HG03442 (cell line): ENCODE measurements around the gene TXLNA.
"Not testable (repeated sequence)": the region's sequence is repeated elsewhere in the genome, so short reads cannot be mapped to it uniquely, and the experiment has no call there.

ENCODE experiments used
- ATAC-seq: cut with Tn5 transposase; IDR thresholded peaks from one replicate; pipeline ENCODE4 v1.9.1; 2021; ENCODE audit warnings: mild to moderate bottlenecking, moderate library complexity; ENCODE audit not compliant: unreplicated experiment

The TXLNA gene

DNA sequence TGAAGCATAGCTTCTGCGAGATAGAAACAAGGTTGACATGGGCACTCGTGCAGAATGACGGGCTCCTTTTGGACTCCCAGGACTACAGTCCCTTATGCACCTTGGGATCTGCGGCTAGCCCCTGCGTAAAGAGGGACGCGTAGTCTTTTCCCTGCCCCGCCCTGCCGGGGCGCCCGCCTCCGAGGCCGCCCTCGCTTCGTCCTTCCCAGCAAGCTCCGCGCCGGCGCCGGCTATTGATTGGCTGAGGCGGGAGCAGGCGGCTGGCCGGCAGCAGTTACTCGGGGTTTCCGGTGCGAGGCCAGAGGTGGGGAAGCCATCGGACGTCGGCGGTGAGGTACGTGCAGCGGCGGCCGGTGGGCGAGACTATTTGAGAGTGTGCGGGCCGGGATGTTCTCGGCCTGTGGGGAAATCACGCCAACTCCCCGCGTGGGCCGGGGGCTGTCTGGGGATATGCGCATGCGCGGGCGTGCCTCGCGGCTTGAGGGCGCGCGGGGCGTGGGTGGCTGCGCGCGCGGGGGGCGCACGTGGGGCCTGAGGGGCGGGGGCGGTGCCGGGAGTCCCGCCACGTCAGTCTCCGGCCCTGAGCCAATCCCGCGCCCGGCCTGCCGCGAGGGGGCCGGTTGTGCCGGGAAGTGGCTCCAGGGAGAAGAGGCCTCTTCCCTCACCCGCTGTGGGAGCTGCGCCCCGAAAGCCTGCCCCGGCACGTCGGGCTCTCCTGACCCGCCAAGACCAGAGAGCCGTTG, at the start of gene TXLNA:
Gene TXLNA, plus strand, starts transcription at position 233 of the 743 bp plus-strand sequence. CDS start 671 bp downstream, outside the sequence.
- ATAC-seq = peak; percentile 84

DNA sequence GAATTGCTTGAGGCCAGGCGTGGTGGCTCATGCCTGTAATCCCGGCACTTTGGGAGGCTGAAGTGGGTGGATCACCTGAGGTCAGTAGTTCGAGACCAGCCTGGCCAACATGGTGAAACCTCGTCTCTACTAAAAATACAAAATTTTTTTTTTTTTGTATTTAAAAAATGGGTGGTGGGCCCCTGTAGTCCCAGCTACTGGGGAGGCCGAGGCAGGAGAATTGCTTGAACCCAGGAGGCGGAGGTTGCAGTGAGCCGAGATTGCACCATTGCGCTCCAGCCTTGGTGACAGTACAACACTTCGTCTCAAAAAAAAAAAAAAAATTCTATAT, 45.6 kb upstream of the TXLNA start:
- ATAC-seq = not testable (repeated sequence)

DNA sequence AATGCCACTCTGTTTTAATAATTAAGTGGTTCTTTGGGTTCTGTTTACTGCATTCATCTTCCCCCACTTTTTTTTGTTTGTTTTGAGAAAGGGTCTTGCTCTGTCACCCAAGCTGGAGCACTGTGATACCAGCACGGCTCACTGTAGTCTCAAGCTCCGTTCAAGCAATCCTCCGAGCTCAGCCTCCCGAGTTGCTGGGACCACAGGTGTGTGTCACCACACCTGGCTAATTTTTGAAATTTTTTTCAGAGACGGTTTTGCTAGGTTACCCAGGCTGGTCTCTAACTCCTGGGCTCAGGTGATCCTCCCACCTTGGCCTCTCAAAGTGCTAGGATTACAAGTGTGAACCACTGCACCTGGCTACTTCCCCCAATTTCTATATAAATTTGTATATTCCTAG, 42.4 kb upstream of the TXLNA start:
- no peak for ATAC-seq

DNA sequence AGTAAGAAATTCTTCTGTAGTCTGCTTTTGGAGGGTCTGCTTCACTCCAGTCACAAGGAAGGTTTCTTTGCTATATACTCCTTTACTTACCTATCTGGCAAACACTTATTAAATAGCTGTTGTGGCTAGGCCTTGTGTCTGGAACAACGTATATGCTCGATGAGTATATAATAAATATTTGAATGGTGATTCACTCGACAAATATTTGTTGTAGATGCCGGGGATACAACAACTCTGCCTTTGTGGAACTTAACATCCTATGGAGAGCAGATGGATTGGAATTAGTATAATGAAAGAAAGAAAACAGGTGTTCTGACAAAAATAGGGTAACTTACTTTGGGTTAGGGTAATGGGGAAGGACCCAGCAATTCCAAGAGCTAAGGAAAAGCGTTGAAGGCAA, 40.5 kb upstream of the TXLNA start:
- ATAC-seq = no peak

DNA sequence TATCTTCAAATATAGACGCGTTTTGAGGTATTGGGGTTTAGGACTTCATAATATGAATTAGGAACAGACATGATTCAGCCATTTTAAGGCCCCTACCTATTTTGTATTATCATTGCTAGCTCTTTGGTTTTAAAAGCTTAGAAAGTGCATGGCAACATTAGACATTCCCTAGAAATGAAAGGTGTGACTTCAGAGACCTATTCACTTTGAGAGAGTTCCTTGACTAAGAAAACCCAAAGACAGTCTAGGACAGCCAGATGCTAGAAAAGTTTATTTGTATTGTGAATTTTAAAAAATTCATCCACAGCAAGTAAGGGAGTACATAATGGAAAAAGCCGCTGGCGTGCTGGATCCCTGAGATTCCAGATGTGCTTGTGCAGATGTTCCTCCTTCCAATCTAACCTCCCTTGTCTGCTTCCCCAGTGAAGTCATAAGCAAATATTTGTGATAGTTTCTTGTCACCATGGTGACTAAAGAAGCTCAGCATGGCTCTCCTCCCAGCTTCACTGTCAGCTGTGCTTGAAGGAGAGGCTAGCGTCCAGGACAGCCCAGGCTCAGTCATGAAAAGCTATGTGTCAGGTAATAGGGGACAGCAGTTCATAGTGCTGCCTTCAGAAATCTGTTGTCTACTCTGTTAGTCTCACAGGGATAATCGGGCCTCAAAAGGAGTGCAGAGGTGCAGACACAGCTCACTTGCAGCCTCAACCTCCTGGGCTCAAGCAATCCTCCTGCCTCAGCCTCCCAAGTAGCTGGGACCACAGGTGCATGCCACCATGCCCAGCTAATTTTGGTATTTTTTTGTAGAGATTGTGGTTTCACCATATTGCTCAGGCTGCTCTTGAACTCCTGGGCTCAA, 36.8 kb upstream of the TXLNA start:
- ATAC-seq = no peak

DNA sequence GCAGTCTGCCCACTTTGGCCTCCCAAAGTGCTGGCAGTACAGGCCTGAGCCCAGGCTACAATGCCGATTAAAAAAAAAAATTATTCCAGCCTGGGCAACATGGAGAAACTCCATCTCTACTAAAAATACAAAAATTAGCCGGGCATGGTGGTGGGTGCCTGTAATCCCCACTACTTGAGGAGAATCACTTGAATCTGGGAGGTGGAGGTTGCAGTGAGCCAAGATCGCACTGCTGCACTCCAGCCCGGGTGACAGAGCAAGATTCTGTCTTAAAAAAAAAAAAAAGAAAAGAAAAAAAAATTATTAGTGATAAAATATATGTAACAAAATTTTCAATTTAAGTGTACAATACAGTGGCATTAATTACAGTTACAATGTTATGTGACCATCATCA, 36.2 kb upstream of the TXLNA start:
- not testable (repeated sequence) for ATAC-seq

DNA sequence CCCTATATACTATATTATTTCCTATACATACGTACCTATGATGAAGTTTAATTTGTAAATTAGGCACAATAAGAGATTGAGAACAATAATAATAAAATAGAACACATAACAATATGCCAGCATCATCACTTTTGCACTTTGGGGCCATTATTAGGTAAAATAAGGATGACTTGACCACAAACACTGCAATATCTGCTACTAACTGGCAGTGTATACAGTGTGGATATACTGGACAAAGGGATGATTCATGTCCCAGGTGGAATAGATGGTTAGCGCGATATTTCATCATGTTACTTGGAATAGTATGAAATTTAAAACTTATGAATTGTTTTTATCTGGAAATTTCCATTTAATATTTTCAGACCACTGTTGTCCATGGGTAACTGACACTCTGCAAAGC, 35.4 kb upstream of the TXLNA start:
- no peak for ATAC-seq

DNA sequence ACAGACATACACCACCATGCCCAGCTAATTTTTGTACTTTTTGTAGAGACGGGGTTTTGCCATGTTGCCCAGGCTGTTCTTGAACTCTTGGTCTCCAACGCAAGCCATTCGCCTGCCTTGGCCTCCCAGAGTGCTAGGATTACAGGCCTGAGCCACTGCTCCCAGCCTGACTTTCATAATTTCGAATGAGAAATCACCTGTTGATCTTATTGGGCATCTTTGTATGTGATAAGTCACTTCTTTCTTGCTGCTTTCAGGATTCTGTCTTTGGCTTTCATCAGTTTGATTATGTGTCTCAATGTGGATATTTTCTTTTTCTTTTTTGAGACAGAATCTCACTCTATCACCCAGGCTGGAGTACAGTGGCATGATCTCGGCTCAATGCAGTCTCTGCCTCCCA, 31.7 kb upstream of the TXLNA start:
- not testable (repeated sequence) for ATAC-seq

DNA sequence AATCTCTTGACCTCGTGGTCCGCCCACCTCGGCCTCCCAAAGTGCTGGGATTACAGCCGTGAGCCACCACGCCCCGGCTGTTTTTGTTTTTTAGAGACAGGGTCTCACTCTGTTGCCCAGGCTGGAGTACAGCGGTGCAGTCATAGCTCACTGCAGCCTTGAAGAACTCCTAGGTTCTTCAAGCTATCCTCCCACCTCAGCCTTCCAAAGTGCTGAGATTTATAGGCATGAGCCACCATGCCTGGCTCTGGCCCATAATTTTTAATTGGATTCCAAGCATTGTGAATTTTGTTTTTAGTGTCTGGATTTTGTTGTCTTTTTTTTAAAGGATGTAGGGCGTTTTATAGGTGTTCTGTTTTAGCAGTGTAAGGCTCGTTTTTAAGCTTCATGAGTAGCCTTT, 28.6 kb upstream of the TXLNA start:
- no peak for ATAC-seq

DNA sequence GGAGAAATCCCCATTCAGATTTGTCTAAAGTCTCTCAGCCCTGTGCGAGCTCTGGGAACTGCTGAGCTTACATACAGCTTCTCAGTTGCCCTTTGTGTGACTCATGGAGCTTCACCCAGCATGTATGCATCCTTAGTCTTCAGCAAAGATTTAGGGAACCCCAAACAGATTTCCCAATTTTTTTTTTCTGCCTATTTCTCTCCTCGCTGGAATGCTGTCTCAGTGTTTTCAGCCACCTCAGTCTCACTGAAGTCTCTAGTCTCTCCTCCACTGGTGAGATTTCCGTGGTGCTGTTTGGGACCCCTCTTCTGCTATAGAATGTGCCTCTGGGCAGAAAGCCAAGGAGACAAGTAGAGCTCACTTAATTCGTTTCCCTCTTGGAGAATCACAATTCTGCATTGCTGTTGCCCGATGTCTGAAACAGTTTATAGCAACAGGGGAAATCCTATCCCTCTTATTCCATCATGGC, 28.1 kb upstream of the TXLNA start:
- no peak for ATAC-seq

DNA sequence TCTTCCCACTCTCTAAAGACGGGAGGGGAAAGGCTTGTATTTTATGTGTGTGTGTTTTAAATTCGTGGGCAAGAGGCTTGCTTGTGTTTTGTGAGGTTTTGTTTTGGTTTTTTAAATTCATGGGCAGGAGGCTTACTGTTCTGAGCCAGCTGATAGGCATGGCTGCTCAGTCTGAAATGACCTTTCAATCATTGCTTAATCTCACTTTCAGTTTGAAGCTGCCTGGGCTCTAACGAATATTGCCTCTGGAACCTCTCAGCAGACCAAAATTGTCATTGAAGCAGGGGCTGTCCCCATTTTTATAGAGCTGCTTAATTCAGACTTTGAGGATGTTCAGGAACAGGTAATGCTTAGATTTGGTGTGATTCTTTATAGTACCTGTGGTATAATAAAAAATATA, 20.3 kb upstream of the TXLNA start:
- no peak for ATAC-seq

DNA sequence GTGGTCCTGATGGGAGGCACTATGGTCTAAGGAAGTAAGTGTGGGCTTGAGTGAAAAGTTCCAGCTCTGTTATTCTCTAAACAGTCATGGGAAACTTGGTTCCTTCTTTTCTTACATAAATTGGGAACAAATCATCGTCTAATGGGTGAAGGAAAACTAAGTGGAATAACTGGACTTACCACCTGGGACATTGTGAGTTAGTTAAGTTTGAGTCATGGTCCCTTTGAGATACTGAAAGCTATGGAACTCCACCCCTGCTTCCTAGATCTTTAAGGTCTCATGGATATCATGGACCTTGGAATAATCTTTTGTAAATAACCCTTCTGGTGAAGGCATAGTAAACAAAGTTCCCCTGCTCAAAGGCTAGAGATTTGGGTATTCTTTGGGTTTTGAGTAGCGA, 16.1 kb upstream of the TXLNA start:
- no peak for ATAC-seq

DNA sequence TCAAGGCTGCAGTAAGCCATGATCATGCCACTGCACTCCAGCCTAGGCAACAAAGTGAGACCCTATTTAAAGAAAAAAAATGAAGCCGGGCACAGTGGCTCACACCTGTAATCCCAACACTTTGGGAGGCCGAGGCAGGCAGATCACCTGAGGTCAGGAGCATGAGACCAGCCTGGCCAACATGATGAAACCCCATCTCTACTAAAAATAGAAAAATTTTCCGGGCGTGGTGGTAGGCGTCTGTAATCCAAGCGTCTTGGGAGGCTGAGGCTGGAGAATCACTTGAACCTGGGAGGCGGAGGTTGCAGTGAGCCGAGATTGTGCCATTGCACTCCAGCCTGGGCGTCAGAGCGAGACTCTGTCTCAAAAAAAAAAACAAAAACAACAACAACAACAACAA, 13.8 kb upstream of the TXLNA start:
- not testable (repeated sequence) for ATAC-seq

DNA sequence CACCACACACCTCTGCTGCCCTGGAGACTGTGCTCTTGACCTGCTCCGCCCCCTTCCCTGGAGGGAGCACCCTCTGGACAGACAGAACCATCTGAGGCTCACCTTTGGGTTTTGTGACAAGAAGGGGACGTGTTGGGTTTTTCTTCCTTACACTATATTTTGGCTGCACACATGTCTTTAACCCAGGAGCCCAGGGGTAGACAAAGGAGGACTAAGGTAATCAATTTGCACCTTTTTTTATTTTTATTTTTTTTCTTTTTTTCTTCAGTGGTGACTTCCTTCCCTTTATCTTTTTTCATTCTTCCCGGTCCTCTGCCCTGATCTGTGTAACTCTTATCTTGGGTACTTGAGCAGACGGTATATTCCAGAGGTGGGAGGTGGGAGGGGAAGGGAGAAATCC, 8.5 kb upstream of the TXLNA start:
- ATAC-seq = no peak

DNA sequence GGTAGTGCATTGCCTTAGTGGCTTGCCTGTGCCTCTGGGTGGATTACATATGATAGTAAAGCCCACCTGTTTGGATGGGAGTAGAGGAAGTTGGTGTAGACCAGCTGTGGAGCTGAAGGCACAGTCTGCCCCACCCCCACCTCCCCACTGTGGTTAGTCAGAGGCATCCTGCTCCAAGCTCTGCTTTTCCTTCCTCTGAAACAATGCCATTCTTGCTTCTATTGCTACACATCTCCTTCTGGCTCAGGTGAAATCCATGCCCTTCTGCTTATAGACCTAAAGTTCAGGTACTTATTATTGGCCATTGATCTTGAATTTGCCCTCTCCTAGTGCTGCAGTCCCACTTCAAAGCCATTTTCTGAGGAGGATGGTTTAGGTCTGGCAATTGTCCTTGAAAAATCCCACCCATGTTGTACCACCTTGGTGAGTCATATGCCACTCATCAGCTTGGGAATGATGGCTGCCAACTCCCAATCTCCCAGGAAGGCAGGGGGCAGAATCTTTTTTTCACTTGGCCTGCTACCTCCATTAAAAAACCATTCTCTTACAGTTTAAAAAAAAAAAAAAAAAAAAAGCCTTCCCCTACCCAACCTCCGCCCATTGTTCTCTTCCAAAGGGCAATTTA, 6.7 kb upstream of the TXLNA start:
- no peak for ATAC-seq

DNA sequence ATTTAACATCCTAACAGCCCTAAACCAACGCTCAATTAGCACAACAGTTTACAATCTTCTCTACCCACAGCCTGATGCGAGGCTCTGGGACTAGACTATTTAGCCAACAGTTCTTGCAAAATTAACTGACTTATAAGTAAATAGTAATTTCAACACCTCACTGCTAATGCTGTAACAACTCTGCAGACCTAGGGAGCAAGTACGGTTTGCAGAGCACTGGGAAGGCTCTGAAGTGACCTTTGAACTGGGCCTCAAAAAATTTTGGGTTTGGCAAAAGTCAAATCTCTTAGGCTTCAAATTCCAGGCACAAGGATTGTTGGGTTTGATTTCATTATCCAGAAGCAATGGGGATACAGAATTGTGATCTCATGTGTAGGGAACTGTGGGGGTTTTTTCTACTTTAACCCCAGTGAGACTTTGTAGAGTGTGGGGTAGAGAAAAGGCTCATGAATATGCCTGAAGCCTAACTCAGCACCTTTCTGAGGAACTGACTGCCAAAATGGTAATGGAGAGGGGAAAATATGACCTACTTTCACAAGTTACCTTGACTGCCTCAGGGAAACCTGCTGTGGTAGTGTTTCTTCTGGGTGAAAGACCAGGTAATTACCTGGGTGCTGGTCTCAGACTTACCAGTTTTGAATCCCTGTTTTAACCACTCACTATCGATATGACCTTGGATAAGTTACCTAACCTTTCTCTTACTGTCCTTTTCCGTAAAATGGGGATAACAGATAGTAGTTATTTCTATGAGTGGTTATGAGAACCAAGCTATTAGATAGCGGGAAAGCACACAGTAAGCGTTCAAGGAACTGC, 889 bp upstream of the TXLNA start:
- no peak for ATAC-seq

DNA sequence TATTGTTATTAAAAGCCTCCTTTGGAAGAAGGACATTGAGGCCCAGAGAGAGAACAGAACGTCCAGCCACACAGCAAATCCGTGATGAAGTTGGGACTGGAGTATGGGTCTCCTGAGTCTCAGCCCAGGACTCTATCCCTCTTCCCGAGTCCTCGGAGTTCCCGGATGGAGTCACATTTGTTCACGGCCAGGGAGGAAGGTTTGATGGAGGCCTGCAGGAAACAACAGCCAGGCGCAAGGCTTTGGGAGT, 357 bp upstream of the TXLNA start:
- no peak for ATAC-seq

DNA sequence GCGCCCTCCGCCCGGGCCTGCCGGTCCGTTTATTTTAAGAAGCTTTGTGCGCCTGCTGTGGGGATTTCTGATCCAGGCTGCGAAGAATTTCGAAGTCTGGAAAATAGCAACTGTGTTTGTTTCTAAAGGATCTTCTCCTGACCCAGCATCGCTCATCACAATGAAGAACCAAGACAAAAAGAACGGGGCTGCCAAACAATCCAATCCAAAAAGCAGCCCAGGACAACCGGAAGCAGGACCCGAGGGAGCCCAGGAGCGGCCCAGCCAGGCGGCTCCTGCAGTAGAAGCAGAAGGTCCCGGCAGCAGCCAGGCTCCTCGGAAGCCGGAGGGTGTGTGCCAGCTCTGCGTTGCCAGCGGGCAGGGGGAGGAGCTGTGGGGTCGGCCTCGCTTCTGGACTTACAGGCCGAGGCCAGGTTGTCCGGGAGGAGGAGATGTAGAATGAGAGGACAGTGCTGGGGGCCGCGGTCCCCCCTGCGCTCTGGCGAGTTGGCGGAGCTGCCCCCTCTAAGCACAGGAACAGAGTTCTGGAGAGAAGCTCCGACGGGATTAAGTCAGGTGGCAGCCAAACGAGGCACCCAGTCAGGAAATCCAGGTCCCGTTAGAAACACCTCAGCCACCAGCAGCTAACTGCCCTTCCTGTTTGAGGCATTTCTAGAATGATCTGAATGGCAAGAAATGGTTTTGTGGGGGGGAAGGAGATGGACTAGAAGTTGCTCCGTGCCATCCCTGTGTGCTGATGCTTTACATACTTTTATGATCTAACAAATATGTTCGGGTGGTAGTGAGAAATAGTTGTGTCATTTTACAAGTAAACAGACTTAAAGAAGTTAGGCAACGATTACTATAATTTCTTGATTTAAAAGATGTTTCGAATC, 948 bp downstream of the TXLNA start:
- ATAC-seq = no peak

DNA sequence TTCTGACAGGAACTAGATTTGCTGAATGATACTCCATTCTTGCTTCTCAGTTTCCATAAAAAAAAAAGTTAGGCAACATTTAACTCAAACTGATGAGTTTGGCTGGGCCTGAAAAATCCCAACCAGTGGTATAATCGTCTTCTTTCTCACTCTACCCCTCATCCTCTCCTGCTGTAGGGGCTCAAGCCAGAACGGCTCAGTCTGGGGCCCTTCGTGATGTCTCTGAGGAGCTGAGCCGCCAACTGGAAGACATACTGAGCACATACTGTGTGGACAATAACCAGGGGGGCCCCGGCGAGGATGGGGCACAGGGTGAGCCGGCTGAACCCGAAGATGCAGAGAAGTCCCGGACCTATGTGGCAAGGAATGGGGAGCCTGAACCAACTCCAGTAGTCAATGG, 1.6 kb downstream of the TXLNA start:
- no peak for ATAC-seq

DNA sequence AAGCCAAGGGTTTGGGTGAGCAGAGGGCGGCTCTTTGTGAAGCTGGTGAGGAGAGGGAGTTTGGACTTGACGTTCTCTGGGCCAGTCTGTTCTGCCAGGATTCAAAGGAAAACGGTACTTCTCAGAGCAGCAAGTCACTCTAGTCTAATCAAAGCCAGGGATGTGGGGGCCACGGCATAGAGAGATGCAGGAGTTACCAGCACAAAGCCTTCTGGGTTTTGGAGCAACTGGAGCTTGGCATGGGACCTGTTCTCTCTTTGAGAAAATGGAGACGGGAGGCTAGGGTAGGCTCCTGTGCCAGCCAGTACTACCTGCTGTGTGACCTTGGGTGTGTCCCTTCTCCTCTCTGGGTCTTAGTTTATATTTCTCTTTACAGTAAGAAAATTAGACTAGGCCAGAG, 2.1 kb downstream of the TXLNA start:
- no peak for ATAC-seq
